GM12878 (cell line): ENCODE results near the gene SF3B5. TPM values are rescaled to one million over a fixed set of nuclear protein-coding genes. Genes with fewer than 3 reads are reported as not detected.

Source experiments
- ATAC-seq: fragments of 200-7000 bp; cut with Tn5 transposase; 3 replicates; pipeline ENCODE4 v1.9.1; 2020; ENCODE audit warnings: mild to moderate bottlenecking, moderate library complexity
- BruUV-seq: library from RNA; stranded (reverse); fragments of 400-500 nt; replicated peaks from 2 replicates; lab custom pipeline; 2021; lab: Mats Ljungman, UMichigan
- CTCF ChIA-PET: fragments of 300-600 bp; sonication (Branson Sonifier 250); formaldehyde crosslinking; extraction: SDS; loops from one replicate; lab custom pipeline; 2021; ENCODE audit warnings: inconsistent platforms; lab: Yijun Ruan, JAX
- POLR2A ChIA-PET: fragments of 350-600 bp; formaldehyde crosslinking; extraction: SDS; loops from one replicate; lab custom pipeline; 2021; ENCODE audit warnings: inconsistent platforms; lab: Charles Lee
- RAD21 ChIA-PET: fragments of 300-600 bp; sonication (Branson Sonifier 250); formaldehyde crosslinking; loops from one replicate; lab custom pipeline; 2023; ENCODE audit warnings: antibody characterized with exemption; ENCODE audit not compliant: unreplicated experiment; lab: Charles Lee
- SMC1A ChIA-PET: fragments of 300-600 bp; sonication (Branson Sonifier 250); formaldehyde crosslinking; loops from one replicate; lab custom pipeline; 2023; ENCODE audit not compliant: unreplicated experiment, uncharacterized antibody; lab: Charles Lee
- DNase-seq: peaks from one replicate; pipeline ENCODE4 v3.0.0-alpha.2; 2011; ENCODE audit warnings: low read depth, low spot score
- FAIRE-seq: peaks from 3 replicates; lab custom pipeline; 2011; peaks lifted over from hg19 to GRCh38; lab: Jason Lieb, UNC
- H2AFZ ChIP-seq: 2 replicates; pipeline ENCODE4 v1.6.0; 2011; ENCODE audit warnings: low read depth, low read length, control low read depth; ENCODE audit not compliant: control insufficient read depth
- H3K27ac ChIP-seq: 2 replicates; pipeline ENCODE4 v1.5.1; 2011; ENCODE audit warnings: control low read depth; ENCODE audit not compliant: control insufficient read depth, insufficient read depth
- H3K27me3 ChIP-seq, 2 experiments: replicated peaks in 1 of 2; 2 replicates each; pipeline versions ENCODE4 v1.6.0 to v1.6.1; 2011; ENCODE audit warnings: low read length in 1 of 2; ENCODE audit not compliant: control insufficient read depth in 2 of 2, insufficient read depth in 2 of 2
- H3K36me3 ChIP-seq, 2 experiments: 2 replicates each; pipeline ENCODE4 v1.5.1; 2011; ENCODE audit warnings: low read length in 1 of 2; ENCODE audit not compliant: control insufficient read depth in 2 of 2, insufficient read depth in 2 of 2
- H3K4me1 ChIP-seq: 2 replicates; pipeline ENCODE4 v1.6.1; 2011; ENCODE audit warnings: mild to moderate bottlenecking, low read length, moderate library complexity, mixed read lengths; ENCODE audit not compliant: control insufficient read depth, insufficient read depth
- H3K4me2 ChIP-seq: 2 replicates; pipeline ENCODE4 v1.6.0; 2011; ENCODE audit warnings: control low read depth; ENCODE audit not compliant: control insufficient read depth, insufficient read depth
- H3K4me3 ChIP-seq: fragments of 200-600 bp; sonication (generic); 2 replicates; pipeline ENCODE4 v1.5.1; 2016
- H3K79me2 ChIP-seq: 2 replicates; pipeline ENCODE4 v1.6.0; 2011; ENCODE audit warnings: low read length; ENCODE audit not compliant: control insufficient read depth, insufficient read depth
- H3K9ac ChIP-seq: 2 replicates; pipeline ENCODE4 v1.8.0; 2011; ENCODE audit warnings: low read length, control low read depth, mixed read lengths; ENCODE audit not compliant: control insufficient read depth, insufficient read depth
- H3K9me3 ChIP-seq: replicated peaks from 3 replicates; pipeline ENCODE4 v1.5.1; 2011; ENCODE audit warnings: mild to moderate bottlenecking, low read length; ENCODE audit not compliant: control insufficient read depth, insufficient read depth
- H4K20me1 ChIP-seq: 2 replicates; pipeline ENCODE4 v1.6.0; 2011; ENCODE audit not compliant: control insufficient read depth, insufficient read depth
- CHD1 ChIP-seq: IDR thresholded peaks from 2 replicates; pipeline ENCODE4 v1.6.1; 2012; ENCODE audit warnings: low read depth, low read length, improper control_type of control experiment
- ETV6 ChIP-seq, 2 experiments: fragments of 450-650 bp in 1 of 2; IDR thresholded peaks in 1 of 2; conservative IDR thresholded peaks in 1 of 2; 2 replicates each; pipeline ENCODE4 v1.6.1; 2014; ENCODE audit warnings: antibody characterized with exemption in 1 of 2, borderline replicate concordance in 1 of 2, low read depth in 1 of 2, mild to moderate bottlenecking in 1 of 2, moderate library complexity in 1 of 2
- MEF2A ChIP-seq: IDR thresholded peaks from 2 replicates; pipeline ENCODE4 v1.6.1; 2011; ENCODE audit warnings: low read depth, mild to moderate bottlenecking, low read length, moderate library complexity; ENCODE audit not compliant: insufficient read depth
- MYC ChIP-seq: IDR thresholded peaks from 2 replicates; pipeline ENCODE4 v1.6.1; 2011; ENCODE audit warnings: mild to moderate bottlenecking, low read length, moderate library complexity, inconsistent platforms; ENCODE audit not compliant: insufficient read depth, insufficient replicate concordance, insufficient read length, severe bottlenecking
- PML ChIP-seq: IDR thresholded peaks from 2 replicates; pipeline ENCODE4 v1.6.1; 2012; ENCODE audit warnings: low read length, inconsistent platforms
- RAD21 ChIP-seq: IDR thresholded peaks from 2 replicates; pipeline ENCODE4 v1.6.1; 2011; ENCODE audit warnings: mild to moderate bottlenecking, low read depth, low read length, moderate library complexity; ENCODE audit not compliant: insufficient read depth
- RB1 ChIP-seq: fragments of 450-650 bp; formaldehyde crosslinking; IDR thresholded peaks from 2 replicates; pipeline ENCODE4 v1.6.1; 2017; ENCODE audit warnings: mild to moderate bottlenecking, borderline replicate concordance
- SMAD1 ChIP-seq: fragments of 450-650 bp; IDR thresholded peaks from 2 replicates; pipeline ENCODE4 v1.6.1; 2018; ENCODE audit warnings: mild to moderate bottlenecking, low read depth; ENCODE audit not compliant: partially characterized antibody
- STAT1 ChIP-seq: fragments of 450-650 bp; conservative IDR thresholded peaks from 2 replicates; pipeline ENCODE4 v1.6.1; 2014; ENCODE audit warnings: antibody characterized with exemption, mild to moderate bottlenecking
- ZNF207 ChIP-seq: fragments of 450-650 bp; IDR thresholded peaks from 2 replicates; pipeline ENCODE4 v1.6.1; 2014; ENCODE audit warnings: antibody characterized with exemption, mild to moderate bottlenecking, borderline replicate concordance
- WGBS: methylation state at CpG from one replicate; pipeline ENCODE4 v1.1.6; 2016; ENCODE audit warnings: low lambda C conversion rate; ENCODE audit not compliant: insufficient replicate concordance, insufficient coverage; ENCODE audit errors: missing lambda C conversion rate; 5-methylcytosine and 5-hydroxymethylcytosine counted together
- in situ Hi-C: fragments of 300-500 bp; cut with MboI; formaldehyde crosslinking; loops from 9 replicates; pipeline ENCODE4 v1.14.3; 2018; ENCODE audit warnings: mixed read lengths
- intact Hi-C: fragments of 100-400 bp; cut with micrococcal nuclease; formaldehyde crosslinking; loops from one replicate; pipeline ENCODE4 v1.14.2; 2022; ENCODE audit not compliant: unreplicated experiment
- polyA plus RNA-seq, 11 experiments: library from polyadenylated mRNA; depleted of rRNA in 4 of 11; unstranded in 6 of 11; stranded (reverse) in 5 of 11; fragments of >200 nt; fragmentation: Nextera tagmentation in 4 of 11; fragmentation: Illumina TruSeq in 1 of 11; extraction: Ambion mirVana in 4 of 11; extraction: Trizol in 1 of 11; gene quantifications; 1 replicate in 1 of 11; 2 replicates in 10 of 11; pipeline versions ENCODE4 v1.2.1 to v1.2.3, GENCODE V29; 2011 to 2016; ENCODE audit warnings: inconsistent platforms in 2 of 11, missing spikeins in 2 of 11, low read depth in 1 of 11
- total RNA-seq, 4 experiments: library from RNA; depleted of rRNA in 3 of 4; stranded (reverse); fragments of >200 nt in 3 of 4; fragmentation: Illumina TruSeq in 1 of 4; extraction: Trizol in 1 of 4; gene quantifications; 2 replicates each; pipeline versions ENCODE4 v1.2.1 to v1.2.3, GENCODE V29; 2013 to 2021
- TF ChIP-seq, protein P1 (sequence below): IDR thresholded peaks from 2 replicates; pipeline ENCODE4 v1.6.1; 2012; ENCODE audit warnings: low read length, inconsistent platforms
- TF ChIP-seq, protein P2 (sequence below): IDR thresholded peaks from 2 replicates; pipeline ENCODE4 v1.6.1; 2011; ENCODE audit warnings: borderline replicate concordance, low read depth, mild to moderate bottlenecking, moderate library complexity, mixed read lengths, low read length; ENCODE audit not compliant: insufficient read depth; ENCODE audit errors: extremely low read length
- TF ChIP-seq, protein P3 (sequence below): IDR thresholded peaks from 2 replicates; pipeline ENCODE4 v1.6.1; 2011; ENCODE audit warnings: borderline replicate concordance, low read depth, mild to moderate bottlenecking, moderate library complexity, low read length; ENCODE audit not compliant: insufficient read depth, poor library complexity, severe bottlenecking
- TF ChIP-seq, protein P4 (sequence below): fragments of 450-650 bp; IDR thresholded peaks from 2 replicates; pipeline ENCODE4 v1.6.1; 2017; ENCODE audit warnings: mild to moderate bottlenecking, moderate library complexity

SF3B5 gene
- total and polyA plus RNA-seq, 10 of the 15 experiments (the other 5 are each of a cell fraction or from before 2014, with no cell fraction given), result 220 to 864 (median 341) TPM

DNA sequence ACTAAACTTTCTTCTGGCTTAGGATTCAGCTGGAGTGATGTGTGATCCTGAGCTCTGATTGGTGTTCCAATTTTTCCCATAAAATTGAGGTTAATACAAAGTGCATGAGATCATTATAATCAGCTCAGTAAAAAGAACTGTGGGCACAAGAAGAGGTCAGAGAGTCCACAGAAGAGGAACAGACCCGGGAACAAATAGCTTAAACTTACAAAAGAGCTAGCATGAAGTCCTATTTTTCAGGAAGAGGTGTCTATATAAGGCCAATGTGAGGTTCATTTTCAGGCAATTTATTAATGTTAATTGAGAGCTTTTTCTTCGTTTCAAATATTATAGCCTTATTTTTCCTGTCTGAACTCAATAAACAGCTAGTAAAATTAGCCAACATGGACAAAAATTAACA is 28.0 kb upstream of the SF3B5 start:
- no peaks in the 10 kb centered on the region for H3K36me3 ChIP-seq
- ATAC-seq (no peak), DNase-seq (no peak), FAIRE-seq (no peak)
- no TSS peak for BruUV-seq
- CTCF ChIA-PET, result interaction anchor here (0.7 to 3.1 kb wide), 13 partner anchors 9 to 358 kb away, joined by 3 to 14 read pairs (median 5); partner anchors contain the start of gene STX11
- no peak overlapping the region for H2AFZ ChIP-seq
- WGBS, result 50% methylated on average over 2 of the region's 2 CpGs
- in situ Hi-C loops (no loop called here), intact Hi-C loops (no loop called here)
- H3K27me3 ChIP-seq, result no peaks in the 10 kb centered on the region
- RAD21 ChIA-PET, result interaction anchor here (0.6 to 1.6 kb wide), 9 partner anchors 8 to 100 kb away, joined by 3 to 10 read pairs (median 4); no protein-coding TSS in a partner anchor
- H3K9me3 ChIP-seq, result no peaks in the 10 kb centered on the region
- POLR2A ChIA-PET, result interaction anchor here (0.9 to 1.4 kb wide), 2 partner anchors 28 to 93 kb away, joined by 3 to 10 read pairs; partner anchors contain the start of gene STX11
- no peak overlapping the region for H3K4me3 ChIP-seq
- H3K9ac ChIP-seq, result no peak overlapping the region
- no peaks in the 10 kb centered on the region for H4K20me1 ChIP-seq
- H3K27ac ChIP-seq, result no peak overlapping the region
- no peak overlapping the region for H3K4me2 ChIP-seq
- no peaks in the 10 kb centered on the region for H3K79me2 ChIP-seq
- H3K4me1 ChIP-seq, result no peaks in the 10 kb centered on the region
- SMC1A ChIA-PET, result interaction anchor here (0.7 to 3.4 kb wide), 12 partner anchors 9 to 95 kb away, joined by 4 to 14 read pairs (median 6); no protein-coding TSS in a partner anchor
- TF ChIP-seq, protein P1, sequence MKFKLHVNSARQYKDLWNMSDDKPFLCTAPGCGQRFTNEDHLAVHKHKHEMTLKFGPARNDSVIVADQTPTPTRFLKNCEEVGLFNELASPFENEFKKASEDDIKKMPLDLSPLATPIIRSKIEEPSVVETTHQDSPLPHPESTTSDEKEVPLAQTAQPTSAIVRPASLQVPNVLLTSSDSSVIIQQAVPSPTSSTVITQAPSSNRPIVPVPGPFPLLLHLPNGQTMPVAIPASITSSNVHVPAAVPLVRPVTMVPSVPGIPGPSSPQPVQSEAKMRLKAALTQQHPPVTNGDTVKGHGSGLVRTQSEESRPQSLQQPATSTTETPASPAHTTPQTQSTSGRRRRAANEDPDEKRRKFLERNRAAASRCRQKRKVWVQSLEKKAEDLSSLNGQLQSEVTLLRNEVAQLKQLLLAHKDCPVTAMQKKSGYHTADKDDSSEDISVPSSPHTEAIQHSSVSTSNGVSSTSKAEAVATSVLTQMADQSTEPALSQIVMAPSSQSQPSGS, result no peak
- no peak for TF ChIP-seq ETV6 (conservative IDR thresholded peaks at IDR 0.05 in 1 of 2, IDR thresholded peaks at IDR 0.05 in 1 of 2; ENCODE audit: borderline replicate concordance in 1 of 2, low read depth in 1 of 2)
- TF ChIP-seq, protein P2, sequence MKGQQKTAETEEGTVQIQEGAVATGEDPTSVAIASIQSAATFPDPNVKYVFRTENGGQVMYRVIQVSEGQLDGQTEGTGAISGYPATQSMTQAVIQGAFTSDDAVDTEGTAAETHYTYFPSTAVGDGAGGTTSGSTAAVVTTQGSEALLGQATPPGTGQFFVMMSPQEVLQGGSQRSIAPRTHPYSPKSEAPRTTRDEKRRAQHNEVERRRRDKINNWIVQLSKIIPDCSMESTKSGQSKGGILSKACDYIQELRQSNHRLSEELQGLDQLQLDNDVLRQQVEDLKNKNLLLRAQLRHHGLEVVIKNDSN, result no peak
- TF ChIP-seq SMAD1, result no peak
- TF ChIP-seq MYC, result no peak
- no peak for TF ChIP-seq RB1
- no peak for TF ChIP-seq ZNF207
- TF ChIP-seq MEF2A, result no peak
- TF ChIP-seq, protein P3, sequence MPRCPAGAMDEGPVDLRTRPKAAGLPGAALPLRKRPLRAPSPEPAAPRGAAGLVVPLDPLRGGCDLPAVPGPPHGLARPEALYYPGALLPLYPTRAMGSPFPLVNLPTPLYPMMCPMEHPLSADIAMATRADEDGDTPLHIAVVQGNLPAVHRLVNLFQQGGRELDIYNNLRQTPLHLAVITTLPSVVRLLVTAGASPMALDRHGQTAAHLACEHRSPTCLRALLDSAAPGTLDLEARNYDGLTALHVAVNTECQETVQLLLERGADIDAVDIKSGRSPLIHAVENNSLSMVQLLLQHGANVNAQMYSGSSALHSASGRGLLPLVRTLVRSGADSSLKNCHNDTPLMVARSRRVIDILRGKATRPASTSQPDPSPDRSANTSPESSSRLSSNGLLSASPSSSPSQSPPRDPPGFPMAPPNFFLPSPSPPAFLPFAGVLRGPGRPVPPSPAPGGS, result no peak
- TF ChIP-seq, protein P4, sequence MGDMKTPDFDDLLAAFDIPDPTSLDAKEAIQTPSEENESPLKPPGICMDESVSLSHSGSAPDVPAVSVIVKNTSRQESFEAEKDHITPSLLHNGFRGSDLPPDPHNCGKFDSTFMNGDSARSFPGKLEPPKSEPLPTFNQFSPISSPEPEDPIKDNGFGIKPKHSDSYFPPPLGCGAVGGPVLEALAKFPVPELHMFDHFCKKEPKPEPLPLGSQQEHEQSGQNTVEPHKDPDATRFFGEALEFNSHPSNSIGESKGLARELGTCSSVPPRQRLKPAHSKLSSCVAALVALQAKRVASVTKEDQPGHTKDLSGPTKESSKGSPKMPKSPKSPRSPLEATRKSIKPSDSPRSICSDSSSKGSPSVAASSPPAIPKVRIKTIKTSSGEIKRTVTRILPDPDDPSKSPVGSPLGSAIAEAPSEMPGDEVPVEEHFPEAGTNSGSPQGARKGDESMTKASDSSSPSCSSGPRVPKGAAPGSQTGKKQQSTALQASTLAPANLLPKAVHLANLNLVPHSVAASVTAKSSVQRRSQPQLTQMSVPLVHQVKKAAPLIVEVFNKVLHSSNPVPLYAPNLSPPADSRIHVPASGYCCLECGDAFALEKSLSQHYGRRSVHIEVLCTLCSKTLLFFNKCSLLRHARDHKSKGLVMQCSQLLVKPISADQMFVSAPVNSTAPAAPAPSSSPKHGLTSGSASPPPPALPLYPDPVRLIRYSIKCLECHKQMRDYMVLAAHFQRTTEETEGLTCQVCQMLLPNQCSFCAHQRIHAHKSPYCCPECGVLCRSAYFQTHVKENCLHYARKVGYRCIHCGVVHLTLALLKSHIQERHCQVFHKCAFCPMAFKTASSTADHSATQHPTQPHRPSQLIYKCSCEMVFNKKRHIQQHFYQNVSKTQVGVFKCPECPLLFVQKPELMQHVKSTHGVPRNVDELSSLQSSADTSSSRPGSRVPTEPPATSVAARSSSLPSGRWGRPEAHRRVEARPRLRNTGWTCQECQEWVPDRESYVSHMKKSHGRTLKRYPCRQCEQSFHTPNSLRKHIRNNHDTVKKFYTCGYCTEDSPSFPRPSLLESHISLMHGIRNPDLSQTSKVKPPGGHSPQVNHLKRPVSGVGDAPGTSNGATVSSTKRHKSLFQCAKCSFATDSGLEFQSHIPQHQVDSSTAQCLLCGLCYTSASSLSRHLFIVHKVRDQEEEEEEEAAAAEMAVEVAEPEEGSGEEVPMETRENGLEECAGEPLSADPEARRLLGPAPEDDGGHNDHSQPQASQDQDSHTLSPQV, result no peak
- TF ChIP-seq RAD21, result no peak
- TF ChIP-seq CHD1, result no peak
- TF ChIP-seq STAT1, result no peak
- TF ChIP-seq PML, result no peak
